ENCODE results near the gene MFSD2B.

MFSD2B gene

GRCh38 chr2:24052951-24053350 is 43.1 kb downstream of the MFSD2B start:
- DNase-seq, result no peak

DNA sequence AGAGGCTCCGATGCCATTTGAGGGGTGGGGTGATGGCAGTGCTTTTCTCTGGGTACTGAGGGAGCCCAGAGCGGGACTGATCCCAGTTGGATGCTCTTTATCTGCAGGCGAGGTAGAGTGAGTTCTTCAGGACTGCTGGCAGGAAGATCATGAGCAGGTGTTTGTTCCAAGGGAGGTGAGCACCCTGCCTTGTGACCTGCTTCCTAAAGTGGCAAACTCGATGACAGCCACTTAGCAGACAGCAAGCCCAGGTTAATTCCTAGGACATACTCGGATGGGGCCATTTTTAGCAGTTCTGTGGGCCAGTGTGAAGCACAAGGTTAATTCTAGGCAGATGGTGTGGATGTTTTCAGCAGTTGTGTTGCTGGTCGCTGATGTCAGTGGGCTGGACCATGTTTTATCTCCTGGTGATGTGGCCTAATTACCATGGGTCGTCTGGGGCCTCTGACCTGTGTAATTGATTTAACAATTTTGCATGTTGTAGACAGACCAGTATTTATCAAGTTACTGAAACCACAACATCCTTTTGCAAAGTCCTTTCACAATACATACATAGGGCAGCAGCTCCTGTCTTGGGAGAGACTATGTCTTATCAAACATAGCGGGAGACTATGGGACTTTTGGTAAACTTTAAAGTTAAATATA is 44.6 kb downstream of the MFSD2B start:
- DNase-seq, result no peak

- no peak for DNase-seq
Observed at GRCh38 chr2:24055750-24056149, 45.9 kb downstream of the MFSD2B start.

DNA sequence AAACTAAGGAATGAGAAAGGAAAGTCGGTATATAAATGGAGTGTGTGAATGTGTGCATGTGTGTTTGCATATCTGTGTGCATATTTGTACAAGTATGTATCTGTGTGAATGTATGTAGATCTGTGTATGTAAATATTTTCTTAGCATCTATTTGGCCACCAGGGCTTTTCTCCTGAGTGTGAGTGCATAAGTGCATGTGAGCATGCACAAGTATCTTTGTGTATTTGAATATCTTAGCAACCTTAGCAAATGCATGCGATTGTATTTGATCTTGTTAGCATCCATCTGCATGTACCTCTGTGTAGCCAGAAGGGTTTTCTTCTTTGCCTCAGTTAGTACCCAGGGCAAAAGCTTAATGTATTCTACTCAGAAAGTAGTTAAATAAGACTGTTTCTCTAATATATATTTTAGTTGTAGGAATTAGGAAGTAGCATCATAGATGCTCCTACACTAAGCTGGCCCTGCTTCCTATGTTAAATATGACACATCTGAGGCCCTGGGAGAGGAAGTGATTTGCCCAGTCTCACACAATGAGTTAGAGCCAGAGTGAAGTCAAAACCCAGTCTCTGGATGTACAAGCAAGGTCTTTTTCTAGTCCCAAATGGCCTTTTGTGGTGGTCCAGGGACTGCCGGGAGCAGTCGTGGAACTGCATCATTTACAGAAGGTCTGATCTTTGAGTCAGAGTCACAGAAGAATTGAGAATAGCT is 48.8 kb downstream of the MFSD2B start:
- no peak for DNase-seq

DNA sequence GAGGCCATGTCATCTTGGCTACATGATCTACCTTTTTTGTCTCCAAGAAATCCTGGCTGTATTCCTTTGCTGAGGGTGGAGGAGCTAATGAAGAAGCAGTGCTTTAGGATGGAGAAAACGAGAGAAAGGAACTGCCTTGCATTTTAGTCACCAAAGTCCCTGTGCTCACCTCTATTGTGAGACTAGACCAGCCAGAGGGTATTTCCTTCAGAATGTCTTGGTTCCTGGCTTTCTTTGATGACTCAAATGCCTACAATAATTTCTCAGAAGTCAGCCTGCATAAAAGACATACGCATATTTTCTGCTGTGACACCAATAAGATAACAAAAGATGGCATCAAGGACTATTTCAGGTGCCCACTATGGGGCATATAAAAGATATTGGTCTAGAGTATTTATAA is 55.5 kb downstream of the MFSD2B start:
- no peak for DNase-seq

- no peak for DNase-seq
Observed at GRCh38 chr2:24072259-24072658, 62.4 kb downstream of the MFSD2B start.

- no peak for DNase-seq
Observed at GRCh38 chr2:24073816-24074215, 63.9 kb downstream of the MFSD2B start.

DNA sequence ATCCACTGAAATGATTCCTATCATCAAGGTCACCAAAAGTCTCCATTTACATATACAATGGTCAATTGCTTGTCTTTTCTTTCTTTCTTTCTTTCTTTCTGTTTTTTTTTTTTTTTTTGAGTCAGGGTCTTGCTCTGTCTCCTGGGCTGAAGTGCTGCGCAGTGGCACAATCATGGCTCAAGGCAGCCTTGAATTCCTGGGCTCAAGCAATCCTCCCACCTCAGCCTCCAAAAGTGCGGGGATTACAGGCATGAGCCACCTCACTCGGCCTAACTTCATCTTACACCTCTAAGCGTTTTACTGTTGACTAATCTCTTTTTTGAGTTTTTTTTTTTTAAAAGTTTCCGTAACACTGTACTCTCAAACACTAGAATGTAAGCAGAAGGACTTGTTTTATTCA is 65.4 kb downstream of the MFSD2B start:
- DNase-seq, result no peak
